Brain microvascular endothelial cell (primary cell): ENCODE results near the gene KCTD1.

Experiments
- DNase-seq: peaks from one replicate; pipeline ENCODE4 v3.0.0-alpha.2; 2020
- H3K27ac ChIP-seq: fragments of 250-450 bp; sonication (Bioruptor Pico); 2 replicates; pipeline ENCODE4 v1.5.1; 2020; ENCODE audit warnings: mild to moderate bottlenecking, moderate library complexity
- H3K27me3 ChIP-seq: fragments of 250-450 bp; sonication (Bioruptor Pico); replicated peaks from 2 replicates; pipeline ENCODE4 v1.5.1; 2020; ENCODE audit warnings: mild to moderate bottlenecking
- H3K36me3 ChIP-seq: fragments of 250-450 bp; sonication (Bioruptor Pico); replicated peaks from 2 replicates; pipeline ENCODE4 v1.5.1; 2020; ENCODE audit warnings: mild to moderate bottlenecking
- H3K4me3 ChIP-seq: 2 replicates; pipeline ENCODE4 v1.5.1; 2011; ENCODE audit warnings: low read depth, mild to moderate bottlenecking, control low read depth, low read length, moderate library complexity
- CTCF ChIP-seq: IDR thresholded peaks from 2 replicates; pipeline ENCODE4 v1.5.1; 2011; ENCODE audit warnings: low read depth, mild to moderate bottlenecking, moderate library complexity, low read length, control low read depth, inconsistent platforms; ENCODE audit errors: missing control alignments
- in situ Hi-C: cut with HindIII; loops from 2 replicates; pipeline ENCODE4 v1.10.0; 2017; ENCODE audit warnings: low sequenced_read_pairs, low pct_ligation_motif_present

KCTD1 gene

GRCh38 chr18:26460449-26461091, 87.8 kb downstream of the KCTD1 start:
- in situ Hi-C loops = no loop called here
- H3K27ac ChIP-seq = peak overlapping the region; percentile 21
- no peaks in the 10 kb centered on the region for H3K36me3 ChIP-seq
- peak; percentile 84 for DNase-seq
- no peak overlapping the region for H3K4me3 ChIP-seq
- no peaks in the 10 kb centered on the region for H3K27me3 ChIP-seq
- TF ChIP-seq CTCF = no peak

- no peaks in the 10 kb centered on the region for H3K36me3 ChIP-seq
- no peak for TF ChIP-seq CTCF
- H3K27ac ChIP-seq = no peak overlapping the region
- no peaks in the 10 kb centered on the region for H3K27me3 ChIP-seq
- in situ Hi-C loops = no loop called here
- DNase-seq = no peak
- no peak overlapping the region for H3K4me3 ChIP-seq
Observed at GRCh38 chr18:26459884-26460283, 88.5 kb downstream of the KCTD1 start.

GRCh38 chr18:26459340-26459739, 89.0 kb downstream of the KCTD1 start:
- Histone ChIP-seq H3K27me3 (no peaks in the 10 kb centered on the region), H3K4me3 (no peak overlapping the region), H3K27ac (peak overlapping the region; percentile 49), H3K36me3 (no peaks in the 10 kb centered on the region)
- in situ Hi-C loops = no loop called here
- DNase-seq = no peak
- no peak for TF ChIP-seq CTCF

GRCh38 chr18:26458526-26459232, 89.7 kb downstream of the KCTD1 start:
- no peak for TF ChIP-seq CTCF
- peak; percentile 61 for DNase-seq
- Histone ChIP-seq H3K27ac (peak overlapping the region; percentile 49), H3K27me3 (no peaks in the 10 kb centered on the region), H3K36me3 (no peaks in the 10 kb centered on the region), H3K4me3 (no peak overlapping the region)
- in situ Hi-C loops = no loop called here

GRCh38 chr18:26457611-26458353, 90.6 kb downstream of the KCTD1 start:
- in situ Hi-C loops = no loop called here
- Histone ChIP-seq H3K27ac (no peak overlapping the region), H3K36me3 (no peaks in the 10 kb centered on the region), H3K27me3 (no peaks in the 10 kb centered on the region), H3K4me3 (no peak overlapping the region)
- peak; percentile 54 for TF ChIP-seq CTCF
- no peak for DNase-seq
